AG04449 (cell line): ENCODE results near the gene PXMP4.
"Not testable (repeated sequence)": the region's sequence is repeated elsewhere in the genome, so short reads cannot be mapped to it uniquely, and the experiment has no call there.

Experiments used
- CTCF ChIA-PET: fragments of 350-600 bp; formaldehyde crosslinking; extraction: SDS; loops from one replicate; lab custom pipeline; 2021; ENCODE audit warnings: antibody characterized with exemption; lab: Yijun Ruan, JAX
- POLR2A ChIA-PET: fragments of 400-600, 350-600 bp; formaldehyde crosslinking; extraction: SDS; loops from one replicate; lab custom pipeline; 2020; ENCODE audit warnings: antibody characterized with exemption, inconsistent platforms; lab: Yijun Ruan, JAX
- DNase-seq: peaks from one replicate; pipeline ENCODE4 v3.0.0-alpha.2; 2010; ENCODE audit warnings: low read depth, low spot score
- H3K4me3 ChIP-seq: 2 replicates; pipeline ENCODE4 v1.5.1; 2011; ENCODE audit warnings: low read depth, mild to moderate bottlenecking, control low read depth, low read length
- TF ChIP-seq, protein P1 (sequence below): IDR thresholded peaks from one replicate; pipeline ENCODE4 v1.5.1; 2011; ENCODE audit warnings: mild to moderate bottlenecking, moderate library complexity, low read length, control low read depth, inconsistent platforms; ENCODE audit not compliant: insufficient read depth; ENCODE audit errors: missing control alignments

PXMP4 gene

DNA sequence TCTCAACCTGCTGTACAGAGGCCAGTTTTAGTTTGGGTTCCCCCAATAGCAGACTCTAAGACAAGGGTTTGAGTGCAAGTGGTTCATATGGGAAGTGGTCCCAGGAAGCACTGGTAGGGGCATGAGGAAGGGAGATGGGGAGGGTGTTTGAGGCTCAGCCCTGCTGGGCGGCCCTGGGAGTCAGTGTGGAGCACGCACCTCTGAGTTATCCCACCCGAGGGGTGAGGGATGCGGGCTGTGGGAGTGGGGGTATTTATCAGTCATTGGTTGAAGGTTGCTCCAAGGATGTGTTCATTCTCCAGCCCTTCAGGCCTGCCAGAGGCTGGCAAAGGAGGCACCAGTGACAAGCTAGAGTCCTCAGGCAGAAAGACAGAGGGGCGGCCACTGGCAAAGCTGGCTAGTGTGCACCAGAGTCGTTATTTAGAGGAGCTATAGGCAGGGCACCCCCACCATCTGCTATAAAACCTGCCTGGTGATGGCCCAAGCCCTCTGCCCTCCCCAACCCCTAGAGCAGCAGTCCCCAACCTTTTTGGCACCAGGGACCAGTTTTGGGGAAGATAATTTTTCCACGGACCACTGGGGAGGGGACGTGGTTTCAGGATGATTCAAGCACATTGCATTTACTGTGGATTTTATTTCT is 16.5 kb downstream of the PXMP4 start:
- TF ChIP-seq, protein P1, sequence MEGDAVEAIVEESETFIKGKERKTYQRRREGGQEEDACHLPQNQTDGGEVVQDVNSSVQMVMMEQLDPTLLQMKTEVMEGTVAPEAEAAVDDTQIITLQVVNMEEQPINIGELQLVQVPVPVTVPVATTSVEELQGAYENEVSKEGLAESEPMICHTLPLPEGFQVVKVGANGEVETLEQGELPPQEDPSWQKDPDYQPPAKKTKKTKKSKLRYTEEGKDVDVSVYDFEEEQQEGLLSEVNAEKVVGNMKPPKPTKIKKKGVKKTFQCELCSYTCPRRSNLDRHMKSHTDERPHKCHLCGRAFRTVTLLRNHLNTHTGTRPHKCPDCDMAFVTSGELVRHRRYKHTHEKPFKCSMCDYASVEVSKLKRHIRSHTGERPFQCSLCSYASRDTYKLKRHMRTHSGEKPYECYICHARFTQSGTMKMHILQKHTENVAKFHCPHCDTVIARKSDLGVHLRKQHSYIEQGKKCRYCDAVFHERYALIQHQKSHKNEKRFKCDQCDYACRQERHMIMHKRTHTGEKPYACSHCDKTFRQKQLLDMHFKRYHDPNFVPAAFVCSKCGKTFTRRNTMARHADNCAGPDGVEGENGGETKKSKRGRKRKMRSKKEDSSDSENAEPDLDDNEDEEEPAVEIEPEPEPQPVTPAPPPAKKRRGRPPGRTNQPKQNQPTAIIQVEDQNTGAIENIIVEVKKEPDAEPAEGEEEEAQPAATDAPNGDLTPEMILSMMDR, result no peak
- H3K4me3 ChIP-seq, result no peak overlapping the region
- ChIA-PET POLR2A (interaction anchor here (0.9 kb wide), 1 partner anchor 16 kb away, joined by 3 read pairs; the partner anchor contains the start of gene PXMP4), CTCF (no interaction called here)
- no peak for DNase-seq

DNA sequence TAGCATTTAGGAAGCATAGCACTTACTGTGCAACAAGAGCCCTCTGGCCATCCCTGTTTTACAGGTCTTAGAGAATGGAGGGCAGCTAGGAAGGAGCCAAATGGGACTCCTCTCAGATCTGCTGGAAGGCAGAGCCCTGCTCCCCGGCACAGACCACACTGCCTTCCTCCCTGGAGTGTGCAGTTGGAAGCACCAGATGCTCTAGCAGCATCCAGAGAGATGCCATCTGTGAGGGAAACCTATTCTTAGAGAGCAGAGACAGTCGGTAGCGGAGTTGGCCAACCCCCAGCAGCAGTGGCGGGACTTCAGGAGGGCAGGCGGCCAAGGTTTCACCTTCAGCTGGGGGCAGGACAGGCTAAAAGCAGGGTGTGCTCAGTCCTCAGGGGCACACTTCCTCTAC is 17.2 kb downstream of the PXMP4 start:
- ChIA-PET POLR2A (no interaction called here), CTCF (no interaction called here)
- H3K4me3 ChIP-seq, result no peak overlapping the region
- TF ChIP-seq, protein P1, result no peak
- DNase-seq, result no peak

DNA sequence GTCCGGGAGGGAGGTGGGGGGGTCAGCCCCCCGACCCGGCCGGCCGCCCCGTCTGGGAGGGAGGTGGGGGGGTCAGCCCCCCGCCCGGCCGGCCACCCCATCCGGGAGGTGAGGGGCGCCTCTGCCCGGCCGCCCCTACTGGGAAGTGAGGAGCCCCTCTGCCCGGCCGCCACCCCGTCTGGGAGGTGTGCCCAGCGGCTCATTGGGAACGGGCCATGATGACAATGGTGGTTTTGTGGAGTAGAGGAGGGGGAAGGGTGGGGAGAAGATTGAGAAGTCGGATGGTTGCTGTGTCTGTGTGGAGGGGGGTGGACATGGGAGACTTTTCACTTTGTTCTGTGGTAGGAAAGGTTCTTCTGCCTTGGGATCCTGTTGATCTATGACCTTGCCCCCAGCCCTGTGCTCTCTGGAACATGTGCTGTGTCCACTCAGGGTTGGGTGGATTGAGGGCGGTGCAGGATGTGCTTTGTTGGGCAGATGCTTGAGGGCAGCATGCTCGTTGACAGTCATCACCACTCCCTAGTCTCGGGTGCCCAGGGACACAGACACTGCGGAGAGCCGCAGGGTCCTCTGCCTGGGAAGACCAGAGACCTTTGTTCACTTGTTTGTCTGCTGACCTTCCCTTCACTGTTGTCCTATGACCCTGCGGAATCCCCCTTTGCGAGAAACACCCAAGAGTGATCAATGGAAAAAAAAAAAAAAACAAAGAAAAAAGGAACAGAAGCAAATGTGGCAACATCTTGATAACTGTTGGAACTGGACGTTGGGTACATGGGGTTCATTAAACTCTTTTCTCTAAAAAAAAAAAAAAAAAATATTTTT is 18.3 kb downstream of the PXMP4 start:
- TF ChIP-seq, protein P1, result no peak
- DNase-seq, result no peak
- ChIA-PET CTCF (no interaction called here), POLR2A (no interaction called here)
- no peak overlapping the region for H3K4me3 ChIP-seq

GRCh38 chr20:33700696-33701441 is 19.2 kb downstream of the PXMP4 start:
- POLR2A ChIA-PET, H3K4me3 ChIP-seq, DNase-seq, CTCF ChIA-PET: not testable (repeated sequence)

DNA sequence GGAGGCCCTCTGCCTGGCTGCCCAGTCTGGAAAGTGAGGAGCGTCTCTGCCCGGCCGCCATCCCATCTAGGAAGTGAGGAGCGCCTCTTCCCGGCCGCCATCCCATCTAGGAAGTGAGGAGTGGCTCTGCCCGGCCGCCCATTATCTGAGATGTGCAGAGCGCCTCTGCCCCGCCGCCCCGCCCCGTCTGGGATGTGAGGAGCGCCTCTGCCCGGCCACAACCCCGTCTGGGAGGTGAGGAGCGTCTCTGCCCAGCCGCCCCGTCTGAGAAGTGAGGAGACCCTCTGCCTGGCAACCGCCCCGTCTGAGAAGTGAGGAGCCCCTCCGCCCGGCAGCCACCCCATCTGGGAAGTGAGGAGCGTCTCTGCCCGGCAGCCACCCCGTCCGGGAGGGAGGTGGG is 21.1 kb downstream of the PXMP4 start:
- CTCF ChIA-PET, DNase-seq, POLR2A ChIA-PET, H3K4me3 ChIP-seq: not testable (repeated sequence)

DNA sequence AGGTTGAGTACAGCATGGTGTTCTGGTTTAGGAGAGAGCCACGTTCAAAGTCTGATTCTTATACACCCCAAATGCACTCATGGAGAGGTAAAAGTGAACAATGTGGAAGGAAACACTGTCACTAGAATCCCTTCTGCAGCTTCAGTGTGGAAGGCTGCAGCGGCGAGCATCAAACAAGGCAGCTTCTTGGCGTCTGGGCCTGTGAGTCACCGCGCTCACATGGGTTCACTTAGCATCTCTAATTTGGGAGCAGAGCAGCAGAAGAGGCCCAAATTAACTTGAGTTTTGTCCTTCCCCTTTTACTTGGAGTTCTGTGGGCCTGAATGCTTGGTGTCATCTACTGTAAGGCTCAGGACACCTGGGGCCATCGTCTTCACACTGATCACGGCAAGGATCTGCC is 23.0 kb downstream of the PXMP4 start:
- ChIA-PET POLR2A (no interaction called here), CTCF (interaction anchor here (0.7 to 1.7 kb wide), 5 partner anchors 10 to 202 kb away, joined by 3 read pairs; partner anchors contain the start of gene PXMP4)
- H3K4me3 ChIP-seq, result no peak overlapping the region
- TF ChIP-seq, protein P1, result no peak
- DNase-seq, result peak; percentile 12

GRCh38 chr20:33696448-33696847 is 23.7 kb downstream of the PXMP4 start:
- ChIA-PET POLR2A (no interaction called here), CTCF (interaction anchor here (1.1 to 1.7 kb wide), 2 partner anchors 10 to 201 kb away, joined by 3 read pairs; no protein-coding TSS in a partner anchor)
- H3K4me3 ChIP-seq, result no peak overlapping the region
- DNase-seq, result no peak
- TF ChIP-seq, protein P1, result no peak
